Head of caudate nucleus (tissue), 42 donors: ENCODE data around the gene CORO2A.

Experiments used
- DNase-seq, 42 donors: peaks; one replicate each; pipeline versions ENCODE4 v3.0.0 to v3.0.0-alpha.2; 2020 to 2021; ENCODE audit warnings: mixed read lengths in 7 of 42
- intact Hi-C: fragments of 100-400 bp; cut with DNase I; formaldehyde crosslinking; loops from one replicate; pipeline ENCODE4 v1.15.0; 2022

CORO2A gene

GRCh38 chr9:98150164-98150563 lies 42.3 kb downstream of the CORO2A start:
- no peak for DNase-seq
- intact Hi-C loops, result no loop called here

- no peak for DNase-seq
- intact Hi-C loops, result loop anchor here (10.0 kb wide), 1 partner anchor 65 kb away; no protein-coding TSS in a partner anchor
These were observed 43.0 kb downstream of the CORO2A start for GRCh38 chr9:98149422-98149821.

GRCh38 chr9:98148486-98148885 lies 44.0 kb downstream of the CORO2A start:
- intact Hi-C loops, result loop anchor here (10.0 kb wide), 1 partner anchor 64 kb away; no protein-coding TSS in a partner anchor

GRCh38 chr9:98147582-98147981 lies 44.9 kb downstream of the CORO2A start:
- intact Hi-C loops, result loop anchor here (10.0 kb wide), 1 partner anchor 63 kb away; no protein-coding TSS in a partner anchor

More at GRCh38 chr9:98148486-98148885, 44.0 kb downstream of the CORO2A start:
- no peak for DNase-seq

GRCh38 chr9:98146101-98146991 lies 46.1 kb downstream of the CORO2A start:
- DNase-seq, result peak in 3 of 42 donors; percentile 11 to 43 (median 15)
- intact Hi-C loops, result loop anchor here (10.0 kb wide), 1 partner anchor 62 kb away; no protein-coding TSS in a partner anchor

More at GRCh38 chr9:98147582-98147981, 44.9 kb downstream of the CORO2A start:
- DNase-seq, result no peak

- no peak for DNase-seq
- intact Hi-C loops, result loop anchor here (10.0 kb wide), 1 partner anchor 60 kb away; no protein-coding TSS in a partner anchor
These were observed 47.8 kb downstream of the CORO2A start for GRCh38 chr9:98144631-98145030.

- DNase-seq, result no peak
- intact Hi-C loops, result loop anchor here (10.0 kb wide), 1 partner anchor 59 kb away; no protein-coding TSS in a partner anchor
These were observed 48.4 kb downstream of the CORO2A start for GRCh38 chr9:98144076-98144475.

GRCh38 chr9:98142925-98143481 lies 49.4 kb downstream of the CORO2A start:
- intact Hi-C loops, result loop anchor here (10.0 kb wide), 1 partner anchor 58 kb away; no protein-coding TSS in a partner anchor
- no peak for DNase-seq

GRCh38 chr9:98142182-98142907 lies 50.1 kb downstream of the CORO2A start:
- intact Hi-C loops, result loop anchor here (10.0 kb wide), 1 partner anchor 58 kb away; no protein-coding TSS in a partner anchor
- DNase-seq, result peak in 23 of 42 donors; percentile 12 to 73 (median 39)

- intact Hi-C loops, result loop anchor here (10.0 kb wide), 1 partner anchor 56 kb away; no protein-coding TSS in a partner anchor
- DNase-seq, result no peak
These were observed 51.9 kb downstream of the CORO2A start for GRCh38 chr9:98140503-98140902.

- DNase-seq, result no peak
These were observed 55.9 kb downstream of the CORO2A start for GRCh38 chr9:98136489-98136888.

GRCh38 chr9:98135938-98136337 lies 56.5 kb downstream of the CORO2A start:
- DNase-seq, result no peak
- intact Hi-C loops, result no loop called here

More at GRCh38 chr9:98136489-98136888, 55.9 kb downstream of the CORO2A start:
- intact Hi-C loops, result no loop called here

- DNase-seq, result no peak
- intact Hi-C loops, result no loop called here
These were observed 56.9 kb downstream of the CORO2A start for GRCh38 chr9:98135558-98135934.

- no peak for DNase-seq
- intact Hi-C loops, result no loop called here
These were observed 57.5 kb downstream of the CORO2A start for GRCh38 chr9:98134702-98135557.

GRCh38 chr9:98132806-98133631 lies 59.4 kb downstream of the CORO2A start:
- intact Hi-C loops, result no loop called here
- DNase-seq, result no peak

- no peak for DNase-seq
- intact Hi-C loops, result no loop called here
These were observed 60.3 kb downstream of the CORO2A start for GRCh38 chr9:98132158-98132557.

GRCh38 chr9:98130576-98131228 lies 61.7 kb downstream of the CORO2A start:
- DNase-seq, result no peak
- intact Hi-C loops, result no loop called here
